ENCODE measurements around the gene AHCYL2. TPM values are rescaled to one million over a fixed set of nuclear protein-coding genes. Genes with fewer than 3 reads are reported as not detected.
"Not testable (repeated sequence)": the region's sequence is repeated elsewhere in the genome, so short reads cannot be mapped to it uniquely, and the experiment has no call there.

Gene AHCYL2
- total RNA-seq, 2 experiments from 2014 or later, result 5.0 to 8.7 TPM

- BruUV-seq (replicated peaks), result no TSS peak
- no peak for DNase-seq (ENCODE audit: low spot score)
- Histone ChIP-seq H3K4me1 (ENCODE audit: insufficient read depth, low read length, poor library complexity, severe bottlenecking) (no peaks in the 10 kb centered on the region), H3K4me3 (ENCODE audit: low read depth, low read length, poor library complexity, severe bottlenecking) (no peak overlapping the region), H2AFZ (ENCODE audit: low read length) (no peak overlapping the region), H3K27ac (ENCODE audit: low read depth, low read length, poor library complexity, severe bottlenecking) (no peak overlapping the region), H3K9me2 (ENCODE audit: insufficient read depth, low read length) (no peaks in the 10 kb centered on the region), H3K4me2 (ENCODE audit: low read length) (no peak overlapping the region), H4K20me1 (ENCODE audit: insufficient read depth, low read length) (no peaks in the 10 kb centered on the region), H3K9me3 (ENCODE audit: low read length) (no peaks in the 10 kb centered on the region), H3K36me3 (ENCODE audit: insufficient read depth, low read length) (no peaks in the 10 kb centered on the region), H3K79me2 (ENCODE audit: insufficient read depth, low read depth, low read length) (no peaks in the 10 kb centered on the region)
- ChIA-PET POLR2A (interaction anchor here (1.0 to 1.3 kb wide), 2 partner anchors 8 to 69 kb away, joined by 3 to 6 read pairs; no protein-coding TSS in a partner anchor), CTCF (ENCODE audit: unreplicated experiment) (no interaction called here)
- intact Hi-C loops (cut with micrococcal nuclease; ENCODE audit: unreplicated experiment), result no loop called here
- TF ChIP-seq CTCF (conservative IDR thresholded peaks at IDR 0.05; ENCODE audit: low read length) (no peak), EZH2phosphoT487 (IDR thresholded peaks at IDR 0.05; ENCODE audit: borderline replicate concordance, low read depth, low read length) (no peak)
Observed at GRCh38 chr7:129295015-129295423, 70.2 kb downstream of the AHCYL2 start.

- Histone ChIP-seq H3K4me1 (ENCODE audit: insufficient read depth, low read length, poor library complexity, severe bottlenecking) (no peaks in the 10 kb centered on the region), H2AFZ (ENCODE audit: low read length) (no peak overlapping the region), H4K20me1 (ENCODE audit: insufficient read depth, low read length) (no peaks in the 10 kb centered on the region), H3K79me2 (ENCODE audit: insufficient read depth, low read depth, low read length) (no peaks in the 10 kb centered on the region), H3K4me2 (ENCODE audit: low read length) (no peak overlapping the region), H3K4me3 (ENCODE audit: low read depth, low read length, poor library complexity, severe bottlenecking) (no peak overlapping the region), H3K9me3 (ENCODE audit: low read length) (no peaks in the 10 kb centered on the region; the same call in 1 of the 2 replicates), H3K36me3 (ENCODE audit: insufficient read depth, low read length) (no peaks in the 10 kb centered on the region), H3K9me2 (ENCODE audit: insufficient read depth, low read length) (no peaks in the 10 kb centered on the region), H3K27ac (ENCODE audit: low read depth, low read length, poor library complexity, severe bottlenecking) (no peak overlapping the region)
- BruUV-seq (replicated peaks), result no TSS peak
- CTCF ChIA-PET (ENCODE audit: unreplicated experiment), result interaction anchor here (0.7 to 3.2 kb wide), 2 partner anchors 11 to 79 kb away, joined by 4 to 16 read pairs; no protein-coding TSS in a partner anchor
- TF ChIP-seq CTCF (conservative IDR thresholded peaks at IDR 0.05; ENCODE audit: low read length) (peak; percentile 98), EZH2phosphoT487 (IDR thresholded peaks at IDR 0.05; ENCODE audit: borderline replicate concordance, low read depth, low read length) (no peak)
- DNase-seq (ENCODE audit: low spot score), result peak; percentile 63
- intact Hi-C loops (cut with micrococcal nuclease; ENCODE audit: unreplicated experiment), result loop anchor here (1.0 kb wide), 1 partner anchor 80 kb away; no protein-coding TSS in a partner anchor
- POLR2A ChIA-PET, result interaction anchor here (0.6 to 1.5 kb wide), 3 partner anchors 11 to 135 kb away, joined by 3 to 6 read pairs (median 3); partner anchors contain the start of gene STRIP2
Observed at GRCh38 chr7:129298268-129298893, 73.6 kb downstream of the AHCYL2 start.

GRCh38 chr7:129299889-129300288, 75.1 kb downstream of the AHCYL2 start:
- DNase-seq (ENCODE audit: low spot score), result no peak
- Histone ChIP-seq H3K4me3 (ENCODE audit: low read depth, low read length, poor library complexity, severe bottlenecking) (no peak overlapping the region), H3K79me2 (ENCODE audit: insufficient read depth, low read depth, low read length) (no peaks in the 10 kb centered on the region), H2AFZ (ENCODE audit: low read length) (no peak overlapping the region), H3K9me3 (ENCODE audit: low read length) (no peaks in the 10 kb centered on the region; the same call in 1 of the 2 replicates), H4K20me1 (ENCODE audit: insufficient read depth, low read length) (no peaks in the 10 kb centered on the region), H3K4me2 (ENCODE audit: low read length) (no peak overlapping the region), H3K4me1 (ENCODE audit: insufficient read depth, low read length, poor library complexity, severe bottlenecking) (no peaks in the 10 kb centered on the region), H3K36me3 (ENCODE audit: insufficient read depth, low read length) (no peaks in the 10 kb centered on the region), H3K27ac (ENCODE audit: low read depth, low read length, poor library complexity, severe bottlenecking) (no peak overlapping the region), H3K9me2 (ENCODE audit: insufficient read depth, low read length) (no peaks in the 10 kb centered on the region)
- TF ChIP-seq EZH2phosphoT487 (IDR thresholded peaks at IDR 0.05; ENCODE audit: borderline replicate concordance, low read depth, low read length) (no peak), CTCF (conservative IDR thresholded peaks at IDR 0.05; ENCODE audit: low read length) (no peak)
- intact Hi-C loops (cut with micrococcal nuclease; ENCODE audit: unreplicated experiment), result no loop called here
- POLR2A ChIA-PET, result no interaction called here
- no TSS peak for BruUV-seq (replicated peaks)
- CTCF ChIA-PET (ENCODE audit: unreplicated experiment), result no interaction called here

GRCh38 chr7:129300299-129300698, 75.5 kb downstream of the AHCYL2 start:
- BruUV-seq (replicated peaks); H3K4me2 ChIP-seq (ENCODE audit: low read length); DNase-seq (ENCODE audit: low spot score); H2AFZ ChIP-seq (ENCODE audit: low read length); H3K79me2 ChIP-seq (ENCODE audit: insufficient read depth, low read depth, low read length); intact Hi-C loops (cut with micrococcal nuclease; ENCODE audit: unreplicated experiment); H4K20me1 ChIP-seq (ENCODE audit: insufficient read depth, low read length); H3K36me3 ChIP-seq (ENCODE audit: insufficient read depth, low read length); H3K4me1 ChIP-seq (ENCODE audit: insufficient read depth, low read length, poor library complexity, severe bottlenecking); H3K27ac ChIP-seq (ENCODE audit: low read depth, low read length, poor library complexity, severe bottlenecking); POLR2A ChIA-PET; H3K4me3 ChIP-seq (ENCODE audit: low read depth, low read length, poor library complexity, severe bottlenecking); H3K9me2 ChIP-seq (ENCODE audit: insufficient read depth, low read length); H3K9me3 ChIP-seq (ENCODE audit: low read length): not testable (repeated sequence)
- CTCF ChIA-PET (ENCODE audit: unreplicated experiment), result interaction anchor here (0.6 kb wide), 1 partner anchor 436 kb away, joined by 4 read pairs; no protein-coding TSS in a partner anchor

Measured in OCI-LY7 (cell line).